ENCODE results near the gene CXCL5.
"Not testable (repeated sequence)": the region's sequence is repeated elsewhere in the genome, so short reads cannot be mapped to it uniquely, and the experiment has no call there.

CXCL5 gene

GRCh38 chr4:73990988-73991741, 7.3 kb downstream of the CXCL5 start:
- DNase-seq (no peak), ATAC-seq (no peak)
- Mint-ChIP-seq H3K27ac (no peak overlapping the region), H3K27me3 (peaks cover 10% of the 10 kb centered on the region), H3K9me3 (no peaks in the 10 kb centered on the region), H3K4me1 (no peaks in the 10 kb centered on the region), H3K4me3 (no peak overlapping the region)

GRCh38 chr4:73989928-73990327, 8.5 kb downstream of the CXCL5 start:
- DNase-seq = no peak
- H3K9me3 Mint-ChIP-seq = no peaks in the 10 kb centered on the region
- H3K4me1 Mint-ChIP-seq = no peaks in the 10 kb centered on the region
- no peak overlapping the region for H3K27ac Mint-ChIP-seq
- H3K27me3 Mint-ChIP-seq = peaks cover 10% of the 10 kb centered on the region
- H3K4me3 Mint-ChIP-seq = no peak overlapping the region
- ATAC-seq = no peak

- no peaks in the 10 kb centered on the region for H3K9me3 Mint-ChIP-seq
- DNase-seq = no peak
- H3K4me3 Mint-ChIP-seq = no peak overlapping the region
- no peaks in the 10 kb centered on the region for H3K4me1 Mint-ChIP-seq
- no peak for ATAC-seq
- H3K27ac Mint-ChIP-seq = no peak overlapping the region
- peaks cover under 1% of the 10 kb centered on the region for H3K27me3 Mint-ChIP-seq
Measured at GRCh38 chr4:73989031-73989430, 9.4 kb downstream of the CXCL5 start.

- H3K9me3 Mint-ChIP-seq = no peaks in the 10 kb centered on the region
- no peaks in the 10 kb centered on the region for H3K27me3 Mint-ChIP-seq
- H3K4me1 Mint-ChIP-seq = no peaks in the 10 kb centered on the region
- ATAC-seq (peak; percentile 39), DNase-seq (no peak)
- no peak within 1 kb of the TSS for H3K27ac Mint-ChIP-seq
- no peak within 1 kb of the TSS for H3K4me3 Mint-ChIP-seq
Measured at GRCh38 chr4:73988061-73988460, 10.4 kb downstream of the CXCL5 start, which contains the start of gene PPBP. Gene PPBP (minus strand): TSS chr4:73988190. CDS start chr4:73988103, 87 bp downstream.

GRCh38 chr4:73985528-73985852, 13.0 kb downstream of the CXCL5 start:
- H3K9me3 Mint-ChIP-seq = no peaks in the 10 kb centered on the region
- no peaks in the 10 kb centered on the region for H3K4me1 Mint-ChIP-seq
- H3K27ac Mint-ChIP-seq = no peak overlapping the region
- H3K4me3 Mint-ChIP-seq = no peak overlapping the region
- DNase-seq (no peak), ATAC-seq (no peak)
- H3K27me3 Mint-ChIP-seq = peaks cover 11% of the 10 kb centered on the region

- ATAC-seq (no peak), DNase-seq (no peak)
- no peaks in the 10 kb centered on the region for H3K4me1 Mint-ChIP-seq
- no peaks in the 10 kb centered on the region for H3K9me3 Mint-ChIP-seq
- H3K4me3 Mint-ChIP-seq = no peak overlapping the region
- H3K27me3 Mint-ChIP-seq = peaks cover 11% of the 10 kb centered on the region
- no peak overlapping the region for H3K27ac Mint-ChIP-seq
Measured at GRCh38 chr4:73984736-73985527, 13.5 kb downstream of the CXCL5 start.

GRCh38 chr4:73981175-73981574, 17.3 kb downstream of the CXCL5 start:
- H3K4me1 Mint-ChIP-seq, H3K9me3 Mint-ChIP-seq, H3K4me3 Mint-ChIP-seq, ATAC-seq, DNase-seq: not testable (repeated sequence)
- H3K27ac Mint-ChIP-seq = peak overlapping the region in 1 of 2 donors; percentile 63
- H3K27me3 Mint-ChIP-seq = peaks cover 11% of the 10 kb centered on the region

- no peaks in the 10 kb centered on the region for H3K4me1 Mint-ChIP-seq
- ATAC-seq = no peak
- no peak overlapping the region for H3K4me3 Mint-ChIP-seq
- DNase-seq = no peak
- H3K27me3 Mint-ChIP-seq = peaks cover 11% of the 10 kb centered on the region
- peaks cover 10 to 12% of the 10 kb centered on the region in 2 donors for H3K9me3 Mint-ChIP-seq
- H3K27ac Mint-ChIP-seq = no peak overlapping the region
Measured at GRCh38 chr4:73979407-73979957, 19.0 kb downstream of the CXCL5 start.

GRCh38 chr4:73978886-73979285, 19.6 kb downstream of the CXCL5 start:
- Mint-ChIP-seq H3K27me3 (peaks cover 11% of the 10 kb centered on the region), H3K4me1 (no peaks in the 10 kb centered on the region), H3K4me3 (no peak overlapping the region), H3K9me3 (peaks cover 10 to 12% of the 10 kb centered on the region in 2 donors), H3K27ac (no peak overlapping the region)
- DNase-seq (no peak), ATAC-seq (no peak)

- Mint-ChIP-seq H3K4me3 (no peak overlapping the region), H3K4me1 (no peaks in the 10 kb centered on the region), H3K9me3 (peaks cover 10 to 18% of the 10 kb centered on the region in 2 donors), H3K27ac (no peak overlapping the region), H3K27me3 (peaks cover 9% of the 10 kb centered on the region)
- ATAC-seq (no peak), DNase-seq (no peak)
Measured at GRCh38 chr4:73976716-73977115, 21.8 kb downstream of the CXCL5 start.

GRCh38 chr4:73976217-73976616, 22.3 kb downstream of the CXCL5 start:
- peak; percentile 39 for ATAC-seq
- DNase-seq = no peak
- H3K4me1 Mint-ChIP-seq = no peaks in the 10 kb centered on the region
- H3K27me3 Mint-ChIP-seq = peaks cover 4% of the 10 kb centered on the region
- no peak overlapping the region for H3K27ac Mint-ChIP-seq
- H3K9me3 Mint-ChIP-seq = peaks cover 10 to 18% of the 10 kb centered on the region in 2 donors
- no peak overlapping the region for H3K4me3 Mint-ChIP-seq

- H3K4me1 Mint-ChIP-seq = no peaks in the 10 kb centered on the region
- H3K27me3 Mint-ChIP-seq = no peaks in the 10 kb centered on the region
- DNase-seq = no peak
- ATAC-seq = no peak
- no peak overlapping the region for H3K4me3 Mint-ChIP-seq
- H3K27ac Mint-ChIP-seq = no peak overlapping the region
- H3K9me3 Mint-ChIP-seq = peaks cover 10 to 31% of the 10 kb centered on the region in 2 donors
Measured at GRCh38 chr4:73974352-73974751, 24.1 kb downstream of the CXCL5 start.

GRCh38 chr4:73970945-73971344, 27.5 kb downstream of the CXCL5 start:
- Mint-ChIP-seq H3K27ac (no peak overlapping the region), H3K4me3 (no peak overlapping the region), H3K27me3 (peaks cover 6% of the 10 kb centered on the region), H3K4me1 (no peaks in the 10 kb centered on the region), H3K9me3 (peaks cover 6 to 29% of the 10 kb centered on the region in 2 donors)
- no peak for ATAC-seq
- no peak for DNase-seq

GRCh38 chr4:73970011-73970410, 28.5 kb downstream of the CXCL5 start:
- ATAC-seq = no peak
- Mint-ChIP-seq H3K4me1 (no peaks in the 10 kb centered on the region), H3K9me3 (peaks cover 0 to 22% of the 10 kb centered on the region in 2 donors)

GRCh38 chr4:73967866-73968265, 30.6 kb downstream of the CXCL5 start:
- Mint-ChIP-seq H3K9me3 (peaks cover 0 to 24% of the 10 kb centered on the region in 2 donors), H3K4me1 (no peaks in the 10 kb centered on the region), H3K4me3 (no peak overlapping the region), H3K27ac (no peak overlapping the region), H3K27me3 (peaks cover 6% of the 10 kb centered on the region)
- ATAC-seq (no peak), DNase-seq (no peak)

More at GRCh38 chr4:73970011-73970410, 28.5 kb downstream of the CXCL5 start:
- DNase-seq = no peak
- peaks cover 6% of the 10 kb centered on the region for H3K27me3 Mint-ChIP-seq
- H3K27ac Mint-ChIP-seq = no peak overlapping the region
- no peak overlapping the region for H3K4me3 Mint-ChIP-seq

Measured in stimulated activated naive CD8-positive, alpha-beta T cell treated with anti-CD3 and anti-CD28 coated beads, Interleukin-15, amount 100 ng/mL, for 72 hours (primary cell).